Measurements from ENCODE around the gene HLF.

- TF ChIP-seq POLR2A (IDR thresholded peaks at IDR 0.05) (no peak), EP300 (IDR thresholded peaks at IDR 0.05) (no peak)
Measured at GRCh38 chr17:55261311-55261710, 3.4 kb upstream of the HLF start.
